SK-N-MC (cell line): ENCODE data around the gene TTLL5.

ENCODE experiments used
- EZH2 ChIP-seq: fragments of 200-600 bp; sonication (generic); IDR thresholded peaks from one replicate; pipeline ENCODE4 v1.6.1; 2017; ENCODE audit warnings: antibody characterized with exemption
- FOXP2 ChIP-seq: optimal IDR thresholded peaks from 2 replicates; pipeline ENCODE3; 2011; ENCODE audit warnings: mild to moderate bottlenecking, moderate library complexity; ENCODE audit not compliant: insufficient read depth; ENCODE audit errors: extremely low read length, control extremely low read depth
- POLR2AphosphoS5 ChIP-seq: IDR thresholded peaks from 2 replicates; pipeline ENCODE4 v1.6.1; 2012; ENCODE audit warnings: mild to moderate bottlenecking, low read depth, low read length, borderline replicate concordance

DNA sequence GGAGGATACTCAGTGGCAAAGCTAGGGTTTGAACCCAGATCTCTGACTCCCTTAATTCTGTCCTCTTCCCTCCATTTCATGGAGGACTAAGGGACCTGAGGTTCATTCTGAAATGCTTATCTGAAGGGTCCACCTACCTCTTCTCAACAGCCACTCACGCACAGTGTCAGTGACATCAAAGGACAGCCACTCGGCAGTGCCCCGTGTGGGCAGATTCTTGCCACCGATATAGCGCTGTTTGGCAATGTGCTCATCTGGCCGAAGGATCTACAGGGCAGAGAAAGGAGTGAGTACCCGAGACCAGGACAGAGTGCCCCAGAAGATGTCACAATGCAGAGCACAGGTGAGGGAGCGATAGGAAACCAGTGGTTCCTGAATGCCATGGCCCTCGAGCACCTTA is 309.9 kb downstream of the TTLL5 start:
- no peak for TF ChIP-seq EZH2
- TF ChIP-seq POLR2AphosphoS5, result no peak
- TF ChIP-seq FOXP2, result no peak
